CD14-positive monocyte (primary cell): ENCODE results near the gene CEP131. TPM values are rescaled to one million over a fixed set of nuclear protein-coding genes. Genes with fewer than 3 reads are reported as not detected.
A peak's percentile ranks its signal among the peaks of the same experiment; 100 is the strongest.

Source experiments
- DNase-seq, 3 donors: peaks; one replicate each; pipeline ENCODE4 v3.0.0-alpha.2; 2011 to 2022
- H2AFZ ChIP-seq: 2 replicates; pipeline ENCODE4 v1.6.0; 2012; ENCODE audit warnings: mild to moderate bottlenecking, low read depth, low read length, inconsistent platforms; ENCODE audit not compliant: insufficient read depth, poor library complexity, severe bottlenecking
- H3K27ac ChIP-seq, 2 donors: 1 replicate in 1 of 2; 2 replicates in 1 of 2; pipeline ENCODE4 v1.5.1; 2012 to 2013; ENCODE audit warnings: low read length in 2 of 2, control low read depth in 1 of 2, inconsistent platforms in 1 of 2, low read depth in 1 of 2, mild to moderate bottlenecking in 1 of 2
- H3K27me3 ChIP-seq, 2 donors: one replicate each; pipeline versions ENCODE4 v1.6.0 to v1.6.1; 2011 to 2013; ENCODE audit warnings: low read length in 2 of 2; ENCODE audit not compliant: control insufficient read depth in 2 of 2, insufficient read depth in 2 of 2
- H3K36me3 ChIP-seq, 2 donors: replicated peaks in 1 of 2; 1 replicate in 1 of 2; 2 replicates in 1 of 2; pipeline versions ENCODE4 v1.5.1 to v1.6.1; 2012 to 2013; ENCODE audit warnings: low read length in 2 of 2, control low read depth in 1 of 2, inconsistent platforms in 1 of 2, mild to moderate bottlenecking in 1 of 2; ENCODE audit not compliant: insufficient read depth in 2 of 2, control insufficient read depth in 1 of 2
- H3K4me1 ChIP-seq, 2 donors: 1 replicate in 1 of 2; 2 replicates in 1 of 2; pipeline versions ENCODE4 v1.5.1 to v1.6.1; 2012 to 2013; ENCODE audit warnings: low read length in 2 of 2, control low read depth in 1 of 2, inconsistent platforms in 1 of 2, mild to moderate bottlenecking in 1 of 2, moderate library complexity in 1 of 2; ENCODE audit not compliant: insufficient read depth in 2 of 2, control insufficient read depth in 1 of 2
- H3K4me2 ChIP-seq: replicated peaks from 2 replicates; pipeline ENCODE3; 2012; ENCODE audit warnings: low read length, moderate library complexity, mild to moderate bottlenecking; ENCODE audit not compliant: poor library complexity, severe bottlenecking; ENCODE audit errors: extremely low read depth
- H3K4me3 ChIP-seq, 3 experiments: fragments of 200-600 bp in 1 of 3; sonication (generic) in 1 of 3; replicated peaks in 1 of 3; 1 replicate in 2 of 3; 2 replicates in 1 of 3; pipeline ENCODE4 v1.5.1; 2011 to 2013; ENCODE audit warnings: low read length in 3 of 3, mild to moderate bottlenecking in 3 of 3, control low read depth in 2 of 3, low read depth in 2 of 3, inconsistent platforms in 1 of 3, moderate library complexity in 1 of 3
- H3K79me2 ChIP-seq: 2 replicates; pipeline ENCODE4 v1.6.0; 2012; ENCODE audit warnings: mild to moderate bottlenecking, control low read depth, inconsistent platforms, low read length, moderate library complexity; ENCODE audit not compliant: insufficient read depth
- H3K9ac ChIP-seq: 2 replicates; pipeline ENCODE4 v1.6.0; 2017; ENCODE audit warnings: low read length, mild to moderate bottlenecking; ENCODE audit not compliant: insufficient read depth, poor library complexity, severe bottlenecking
- H3K9me3 ChIP-seq, 2 donors: replicated peaks in 1 of 2; 1 replicate in 1 of 2; 2 replicates in 1 of 2; pipeline versions ENCODE4 v1.5.1 to v1.6.1; 2012 to 2013; ENCODE audit warnings: low read length in 2 of 2, control low read depth in 1 of 2; ENCODE audit not compliant: control insufficient read depth in 1 of 2, insufficient read depth in 1 of 2
- H4K20me1 ChIP-seq: 2 replicates; pipeline ENCODE4 v1.6.0; 2012; ENCODE audit warnings: mild to moderate bottlenecking, low read length, control low read depth, moderate library complexity; ENCODE audit not compliant: insufficient read depth
- H3K27ac Mint-ChIP-seq, 7 donors: one replicate each; pipeline ENCODE4 v1.8.0; 2020; ENCODE audit warnings: mild to moderate bottlenecking in 7 of 7, mixed read lengths in 7 of 7, moderate library complexity in 6 of 7, inconsistent platforms in 2 of 7
- H3K27me3 Mint-ChIP-seq, 3 donors: one replicate each; pipeline ENCODE4 v1.8.0; 2021 to 2022; ENCODE audit warnings: low read depth in 3 of 3, mild to moderate bottlenecking in 3 of 3, mixed read lengths in 3 of 3, moderate library complexity in 3 of 3, inconsistent platforms in 1 of 3
- H3K36me3 Mint-ChIP-seq, 2 donors: one replicate each; pipeline ENCODE4 v1.8.0; 2020; ENCODE audit warnings: mixed read lengths in 2 of 2, inconsistent platforms in 1 of 2, mild to moderate bottlenecking in 1 of 2
- H3K4me1 Mint-ChIP-seq: one replicate; pipeline ENCODE4 v1.8.0; 2020; ENCODE audit warnings: mild to moderate bottlenecking, mixed read lengths
- H3K4me3 Mint-ChIP-seq, 2 donors: one replicate each; pipeline ENCODE4 v1.8.0; 2020; ENCODE audit warnings: mild to moderate bottlenecking in 2 of 2, mixed read lengths in 2 of 2, moderate library complexity in 1 of 2
- H3K9me3 Mint-ChIP-seq, 7 donors: one replicate each; pipeline ENCODE4 v1.8.0; 2020 to 2022; ENCODE audit warnings: mixed read lengths in 7 of 7, mild to moderate bottlenecking in 6 of 7, moderate library complexity in 6 of 7, inconsistent platforms in 2 of 7
- WGBS: methylation state at CpG from one replicate; pipeline ENCODE4 v1.1.5; 2013; ENCODE audit warnings: missing lambda C conversion rate; ENCODE audit not compliant: insufficient coverage; 5-methylcytosine and 5-hydroxymethylcytosine counted together
- intact Hi-C, 2 donors: fragments of 100-400 bp; cut with micrococcal nuclease; formaldehyde crosslinking; loops; one replicate each; pipeline versions ENCODE4 v1.15.0 to v1.15.1; 2023
- polyA plus RNA-seq, 3 donors: library from polyadenylated mRNA; depleted of rRNA in 1 of 3; unstranded in 2 of 3; stranded (reverse) in 1 of 3; fragments of 300-500 nt in 2 of 3; fragments of >200 nt in 1 of 3; fragmentation: Illumina TruSeq in 2 of 3; gene quantifications; 1 replicate in 2 of 3; 2 replicates in 1 of 3; pipeline ENCODE4 v1.2.3, GENCODE V29; 2012 to 2021
- TF ChIP-seq, protein P1 (sequence below): fragments of 200-600 bp; IDR thresholded peaks from one replicate; pipeline ENCODE4 v1.8.0; 2022; ENCODE audit warnings: antibody characterized with exemption, mild to moderate bottlenecking

Gene CEP131
- polyA plus RNA-seq, 3 donors = 0.69 to 9.7 (median 1.0) TPM

DNA sequence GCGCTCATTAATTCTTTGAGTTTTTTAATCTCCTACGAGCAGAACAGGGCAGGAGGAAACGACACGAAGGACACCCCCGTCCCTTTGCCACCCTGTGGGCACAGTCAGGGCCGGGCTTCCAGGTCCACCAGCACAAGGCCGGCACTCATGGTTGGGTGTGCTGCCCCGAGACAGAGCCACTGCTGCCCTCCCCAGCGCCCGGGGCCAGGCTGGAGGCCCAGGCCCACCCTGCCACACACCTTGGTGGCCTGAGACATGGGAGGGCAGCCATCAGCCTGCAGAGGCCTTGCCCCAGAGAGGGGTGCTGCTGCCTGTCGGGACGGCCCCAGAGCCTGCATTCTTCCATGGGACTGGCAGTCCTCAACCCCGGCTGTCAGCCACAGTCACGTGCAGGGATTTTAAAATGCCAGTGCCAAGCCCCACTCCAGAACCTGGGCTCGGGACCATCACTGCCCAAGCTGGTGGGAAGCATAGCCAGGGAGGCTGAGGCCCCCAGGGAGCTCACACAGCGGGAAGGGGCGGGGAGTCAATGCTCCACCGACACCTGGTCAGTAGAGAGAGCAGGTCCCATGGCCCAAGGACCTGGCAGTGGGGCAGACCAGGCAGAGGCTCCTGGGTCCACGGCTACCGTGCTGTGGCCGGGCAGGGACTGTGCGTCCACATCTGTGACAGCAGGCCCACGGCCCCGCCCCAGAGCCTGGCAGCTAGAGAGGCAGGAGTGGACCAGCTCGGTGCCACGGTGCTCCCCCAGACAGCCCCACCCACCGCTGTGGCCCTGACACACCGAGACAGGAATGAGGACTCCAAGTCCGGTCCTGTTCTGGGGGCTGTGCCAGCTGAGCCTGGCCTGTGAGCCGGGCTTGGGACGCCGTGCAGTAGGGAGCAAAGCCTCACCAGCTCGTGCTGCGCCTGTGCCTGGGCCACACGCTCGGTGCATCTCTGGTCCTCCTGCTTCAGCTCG is 27.5 kb downstream of the CEP131 start:
- Histone ChIP-seq H3K9me3 (no peaks in the 10 kb centered on the region), H2AFZ (no peak overlapping the region), H3K27me3 (no peaks in the 10 kb centered on the region), H3K9ac (no peak overlapping the region), H3K4me3 (no peak overlapping the region), H4K20me1 (no peaks in the 10 kb centered on the region), H3K79me2 (no peaks in the 10 kb centered on the region), H3K27ac (no peak overlapping the region), H3K36me3 (peaks cover 4 to 18% of the 10 kb centered on the region in 2 donors), H3K4me2 (no peak overlapping the region), H3K4me1 (no peaks in the 10 kb centered on the region)
- TF ChIP-seq, protein P1, sequence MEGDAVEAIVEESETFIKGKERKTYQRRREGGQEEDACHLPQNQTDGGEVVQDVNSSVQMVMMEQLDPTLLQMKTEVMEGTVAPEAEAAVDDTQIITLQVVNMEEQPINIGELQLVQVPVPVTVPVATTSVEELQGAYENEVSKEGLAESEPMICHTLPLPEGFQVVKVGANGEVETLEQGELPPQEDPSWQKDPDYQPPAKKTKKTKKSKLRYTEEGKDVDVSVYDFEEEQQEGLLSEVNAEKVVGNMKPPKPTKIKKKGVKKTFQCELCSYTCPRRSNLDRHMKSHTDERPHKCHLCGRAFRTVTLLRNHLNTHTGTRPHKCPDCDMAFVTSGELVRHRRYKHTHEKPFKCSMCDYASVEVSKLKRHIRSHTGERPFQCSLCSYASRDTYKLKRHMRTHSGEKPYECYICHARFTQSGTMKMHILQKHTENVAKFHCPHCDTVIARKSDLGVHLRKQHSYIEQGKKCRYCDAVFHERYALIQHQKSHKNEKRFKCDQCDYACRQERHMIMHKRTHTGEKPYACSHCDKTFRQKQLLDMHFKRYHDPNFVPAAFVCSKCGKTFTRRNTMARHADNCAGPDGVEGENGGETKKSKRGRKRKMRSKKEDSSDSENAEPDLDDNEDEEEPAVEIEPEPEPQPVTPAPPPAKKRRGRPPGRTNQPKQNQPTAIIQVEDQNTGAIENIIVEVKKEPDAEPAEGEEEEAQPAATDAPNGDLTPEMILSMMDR = no peak
- WGBS = 97% methylated on average over 34 of the region's 37 CpGs
- Mint-ChIP-seq H3K27me3 (no peaks in the 10 kb centered on the region), H3K4me1 (no peaks in the 10 kb centered on the region), H3K27ac (no peak overlapping the region), H3K36me3 (peaks cover 8 to 36% of the 10 kb centered on the region in 2 donors), H3K4me3 (no peak overlapping the region), H3K9me3 (no peaks in the 10 kb centered on the region)
- intact Hi-C loops = no loop called here
- DNase-seq = no peak

DNA sequence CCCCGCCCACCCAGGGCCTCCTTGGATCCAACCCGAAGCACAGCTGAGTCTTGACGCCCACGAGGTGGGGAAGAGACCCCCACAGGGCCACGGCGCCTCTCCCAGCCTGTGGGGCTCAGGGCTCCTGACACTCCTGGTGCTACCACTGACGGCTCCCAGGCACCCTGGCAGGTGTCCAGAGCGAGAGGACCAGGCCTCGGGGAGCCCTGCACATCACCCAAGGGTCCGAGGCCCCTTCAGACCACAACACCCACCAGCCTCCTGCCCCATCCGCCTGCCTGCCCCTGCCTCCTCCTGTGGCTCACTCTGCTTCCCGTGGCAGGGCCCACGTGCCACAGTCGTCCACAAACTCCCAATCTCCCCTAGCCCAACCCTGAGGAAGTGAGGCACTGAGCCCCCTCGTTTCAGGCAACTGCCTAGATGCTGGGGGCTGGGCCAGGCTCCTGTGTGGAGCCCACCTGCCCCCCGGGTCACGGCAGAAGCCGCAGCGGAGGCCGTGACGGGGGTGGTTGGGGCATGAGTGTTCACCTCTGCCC is 28.5 kb downstream of the CEP131 start:
- H3K79me2 ChIP-seq = no peaks in the 10 kb centered on the region
- H3K9me3 Mint-ChIP-seq = no peaks in the 10 kb centered on the region
- H3K27me3 Mint-ChIP-seq = no peaks in the 10 kb centered on the region
- H4K20me1 ChIP-seq = no peaks in the 10 kb centered on the region
- peak overlapping the region in 1 of 7 donors; percentile 37 for H3K27ac Mint-ChIP-seq
- no peak overlapping the region for H2AFZ ChIP-seq
- TF ChIP-seq, protein P1 = no peak
- no peak overlapping the region for H3K27ac ChIP-seq
- peaks cover 0 to 16% of the 10 kb centered on the region in 2 donors for H3K36me3 ChIP-seq
- DNase-seq = no peak
- WGBS = 94% methylated on average over 21 of the region's 21 CpGs
- no peaks in the 10 kb centered on the region for H3K4me1 ChIP-seq
- H3K4me2 ChIP-seq = no peak overlapping the region
- no peaks in the 10 kb centered on the region for H3K4me1 Mint-ChIP-seq
- H3K4me3 ChIP-seq = no peak overlapping the region
- H3K36me3 Mint-ChIP-seq = peaks cover 8 to 32% of the 10 kb centered on the region in 2 donors
- H3K4me3 Mint-ChIP-seq = no peak overlapping the region
- intact Hi-C loops = no loop called here
- no peak overlapping the region for H3K9ac ChIP-seq
- no peaks in the 10 kb centered on the region for H3K27me3 ChIP-seq
- H3K9me3 ChIP-seq = no peaks in the 10 kb centered on the region
